GM12892 (cell line): ENCODE data around the gene PSMC3IP.

ENCODE experiments used
- POLR2A ChIP-seq: IDR thresholded peaks from 2 replicates; pipeline ENCODE4 v1.6.1; 2011; ENCODE audit warnings: low read depth, low read length, control low read depth
- POLR2AphosphoS5 ChIP-seq: IDR thresholded peaks from 2 replicates; pipeline ENCODE4 v1.6.1; 2011; ENCODE audit warnings: low read depth, low read length, control low read depth
- TAF1 ChIP-seq: IDR thresholded peaks from 2 replicates; pipeline ENCODE4 v1.6.1; 2011; ENCODE audit warnings: low read depth, mild to moderate bottlenecking, control low read depth, low read length, borderline replicate concordance

DNA sequence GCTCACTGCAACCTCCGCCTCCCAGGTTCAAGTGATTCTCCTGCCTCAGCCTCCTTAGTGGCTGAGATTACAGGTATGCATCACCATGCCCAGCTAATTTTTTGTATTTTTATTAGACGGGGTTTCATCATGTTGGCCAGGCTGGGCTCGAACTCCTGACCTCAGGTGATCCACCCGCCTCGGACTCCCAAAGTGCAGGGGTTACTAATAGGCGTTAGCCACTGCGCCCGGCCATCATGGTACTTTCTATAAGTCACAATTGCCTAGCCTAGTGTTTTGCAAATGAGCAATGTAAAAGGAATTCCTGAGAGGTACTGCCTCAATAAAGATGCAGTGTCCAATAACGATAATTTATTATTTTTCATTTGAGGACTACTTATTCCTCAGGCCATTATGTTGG lies 13.9 kb upstream of the PSMC3IP start:
- TF ChIP-seq POLR2A (no peak), POLR2AphosphoS5 (no peak), TAF1 (no peak)
